Adrenal gland (tissue), 12 donors: ENCODE results near the gene PDE7B. TPM values are rescaled to one million over a fixed set of nuclear protein-coding genes. Genes with fewer than 3 reads are reported as not detected.

Experiments used
- DNase-seq, 7 donors: peaks; one replicate each; pipeline ENCODE4 v3.0.0-alpha.2; 2019 to 2020
- H3K27ac ChIP-seq, 5 donors: fragments of 200-600 bp; sonication (generic) in 4 of 5; 1 replicate in 3 of 5; 2 replicates in 2 of 5; pipeline versions ENCODE4 v1.5.1 to v1.8.0; 2016 to 2020; ENCODE audit warnings: mild to moderate bottlenecking in 1 of 5
- H3K27me3 ChIP-seq: fragments of 200-600 bp; 2 replicates; pipeline ENCODE4 v1.8.0; 2021
- H3K36me3 ChIP-seq, 2 donors: fragments of 200-600 bp; replicated peaks in 1 of 2; 1 replicate in 1 of 2; 2 replicates in 1 of 2; pipeline versions ENCODE4 v1.5.1 to v1.8.0; 2018 to 2022
- H3K4me1 ChIP-seq, 2 donors: fragments of 200-600 bp; replicated peaks in 1 of 2; 1 replicate in 1 of 2; 2 replicates in 1 of 2; pipeline versions ENCODE4 v1.5.1 to v1.8.0; 2018 to 2021
- H3K4me3 ChIP-seq, 4 donors: fragments of 200-600 bp; sonication (generic) in 3 of 4; one replicate each; pipeline ENCODE4 v1.5.1; 2016 to 2018
- H3K9me3 ChIP-seq, 3 donors: fragments of 200-600 bp; sonication (generic) in 1 of 3; replicated peaks in 1 of 3; 1 replicate in 2 of 3; 2 replicates in 1 of 3; pipeline versions ENCODE4 v1.5.1 to v1.8.0; 2016 to 2021
- POLR2A ChIP-seq, 2 donors: fragments of 450-650 bp; IDR thresholded peaks; one replicate each; pipeline ENCODE4 v1.6.1; 2017; ENCODE audit warnings: antibody characterized with exemption in 2 of 2, mild to moderate bottlenecking in 2 of 2, moderate library complexity in 1 of 2
- WGBS, 4 donors: extraction: QIAGEN DNeasy Blood & Tissue Kit in 2 of 4; methylation state at CpG; one replicate each; pipeline versions ENCODE4 v1.1.5 to v1.1.7; 2013 to 2017; 5-methylcytosine and 5-hydroxymethylcytosine counted together
- intact Hi-C, 2 donors: fragments of 100-400 bp; cut with DNase I; formaldehyde crosslinking; loops; one replicate each; pipeline versions ENCODE4 v1.14.1 to v1.15.0; 2022 to 2023
- polyA plus RNA-seq, 3 donors: library from polyadenylated mRNA; stranded (reverse); fragments of 200-250 nt in 2 of 3; fragments of 350-450 nt in 1 of 3; fragmentation: Illumina TruSeq in 1 of 3; extraction: RNeasy Lipid Tissue Mini Kit (QIAGEN cat#74804) in 1 of 3; gene quantifications; one replicate each; pipeline ENCODE4 v1.2.3, GENCODE V29; 2013 to 2014
- total RNA-seq, 9 donors: library from RNA; depleted of rRNA in 4 of 9; stranded (reverse); fragments of >200 nt in 4 of 9; fragments of 120-200 nt in 1 of 9; fragmentation: NEBNext Ultra II Directional in 1 of 9; extraction: Animal tissue kit (Norgen Biotek cat#: 25700) in 1 of 9; gene quantifications; one replicate each; pipeline versions ENCODE4 v1.1.0 to v1.2.4, GENCODE V29; 2013 to 2023
- TF ChIP-seq, protein P1 (sequence below), 6 experiments: fragments of 450-650 bp in 4 of 6; fragments of 200-600 bp in 2 of 6; sonication (generic) in 1 of 6; IDR thresholded peaks; 1 replicate in 5 of 6; 2 replicates in 1 of 6; pipeline versions ENCODE4 v1.5.1 to v1.8.0; 2016 to 2021; ENCODE audit warnings: antibody characterized with exemption in 6 of 6, mild to moderate bottlenecking in 2 of 6, moderate library complexity in 1 of 6
- donor health status: healthy with polysubstance abuse.
- donor health status: Bipolar disorder and iron deficiency.
- donor health status: DM: yes; HTN: yes; CAD: no.
- donor health status: DM: no; HTN: no; CAD: no.
- donor health status: DM: no; HTN: no; CAD: no.
- donor health status: DM: yes; HTN: yes; CAD: no.

The PDE7B gene
- total and polyA plus RNA-seq, 12 donors, result 1.3 to 11.5 (median 5.2) TPM

DNA sequence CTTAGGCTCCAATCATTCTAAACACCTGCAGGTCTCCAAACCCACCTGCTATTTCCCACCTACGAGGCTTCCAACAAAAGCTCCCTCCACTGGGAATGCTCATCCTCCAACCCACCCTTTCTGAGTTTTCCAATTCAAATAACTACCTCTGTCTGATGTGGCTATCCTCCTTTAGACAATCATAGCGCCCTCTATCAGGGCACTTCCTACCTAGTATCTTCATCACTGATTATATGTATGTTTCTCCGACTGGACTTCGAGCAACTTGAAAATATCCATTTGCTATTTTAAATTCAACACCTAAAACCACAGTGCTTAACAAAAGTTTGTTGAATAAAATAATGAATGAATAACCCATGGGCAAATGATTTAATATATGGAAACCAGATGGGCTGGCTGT lies 357.3 kb downstream of the PDE7B start:
- Histone ChIP-seq H3K36me3 (no peaks in the 10 kb centered on the region), H3K4me3 (no peak overlapping the region), H3K27me3 (no peaks in the 10 kb centered on the region), H3K27ac (no peak overlapping the region), H3K4me1 (no peaks in the 10 kb centered on the region), H3K9me3 (no peaks in the 10 kb centered on the region)
- no peak for TF ChIP-seq POLR2A (IDR thresholded peaks at IDR 0.05)
- intact Hi-C loops, result no loop called here
- DNase-seq, result no peak
- 92 to 97% (median 95%) methylated on average over 4 of the region's 4 CpGs for WGBS, 4 donors

DNA sequence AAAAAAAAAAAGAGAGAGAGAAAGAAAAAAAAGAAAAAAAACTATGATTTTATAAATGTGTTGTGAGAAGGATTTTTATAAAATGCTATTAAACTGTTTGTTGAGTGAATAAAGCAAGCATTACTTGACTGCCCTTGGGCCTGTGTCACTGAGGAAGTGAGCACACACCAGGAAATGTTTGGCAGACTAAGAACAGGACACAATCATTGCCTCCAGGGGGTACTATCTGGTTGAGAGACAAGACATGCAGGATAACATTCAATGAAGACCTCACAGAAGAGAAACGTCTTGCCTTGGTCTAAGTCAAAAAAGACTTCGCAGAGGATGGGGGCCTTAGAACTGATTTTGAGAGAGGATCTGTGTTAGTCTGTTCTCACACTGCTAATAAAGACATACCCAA lies 358.0 kb downstream of the PDE7B start:
- TF ChIP-seq, protein P1, sequence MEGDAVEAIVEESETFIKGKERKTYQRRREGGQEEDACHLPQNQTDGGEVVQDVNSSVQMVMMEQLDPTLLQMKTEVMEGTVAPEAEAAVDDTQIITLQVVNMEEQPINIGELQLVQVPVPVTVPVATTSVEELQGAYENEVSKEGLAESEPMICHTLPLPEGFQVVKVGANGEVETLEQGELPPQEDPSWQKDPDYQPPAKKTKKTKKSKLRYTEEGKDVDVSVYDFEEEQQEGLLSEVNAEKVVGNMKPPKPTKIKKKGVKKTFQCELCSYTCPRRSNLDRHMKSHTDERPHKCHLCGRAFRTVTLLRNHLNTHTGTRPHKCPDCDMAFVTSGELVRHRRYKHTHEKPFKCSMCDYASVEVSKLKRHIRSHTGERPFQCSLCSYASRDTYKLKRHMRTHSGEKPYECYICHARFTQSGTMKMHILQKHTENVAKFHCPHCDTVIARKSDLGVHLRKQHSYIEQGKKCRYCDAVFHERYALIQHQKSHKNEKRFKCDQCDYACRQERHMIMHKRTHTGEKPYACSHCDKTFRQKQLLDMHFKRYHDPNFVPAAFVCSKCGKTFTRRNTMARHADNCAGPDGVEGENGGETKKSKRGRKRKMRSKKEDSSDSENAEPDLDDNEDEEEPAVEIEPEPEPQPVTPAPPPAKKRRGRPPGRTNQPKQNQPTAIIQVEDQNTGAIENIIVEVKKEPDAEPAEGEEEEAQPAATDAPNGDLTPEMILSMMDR (IDR thresholded peaks at IDR 0.05), result no peak
- no peak for TF ChIP-seq POLR2A (IDR thresholded peaks at IDR 0.05)
- Histone ChIP-seq H3K27ac (no peak overlapping the region), H3K4me1 (no peaks in the 10 kb centered on the region), H3K36me3 (no peaks in the 10 kb centered on the region), H3K27me3 (no peaks in the 10 kb centered on the region), H3K4me3 (no peak overlapping the region), H3K9me3 (no peaks in the 10 kb centered on the region)
- WGBS, 4 donors, result 91 to 97% (median 95%) methylated on average over 2 of the region's 2 CpGs
- no peak for DNase-seq
- intact Hi-C loops, result no loop called here

DNA sequence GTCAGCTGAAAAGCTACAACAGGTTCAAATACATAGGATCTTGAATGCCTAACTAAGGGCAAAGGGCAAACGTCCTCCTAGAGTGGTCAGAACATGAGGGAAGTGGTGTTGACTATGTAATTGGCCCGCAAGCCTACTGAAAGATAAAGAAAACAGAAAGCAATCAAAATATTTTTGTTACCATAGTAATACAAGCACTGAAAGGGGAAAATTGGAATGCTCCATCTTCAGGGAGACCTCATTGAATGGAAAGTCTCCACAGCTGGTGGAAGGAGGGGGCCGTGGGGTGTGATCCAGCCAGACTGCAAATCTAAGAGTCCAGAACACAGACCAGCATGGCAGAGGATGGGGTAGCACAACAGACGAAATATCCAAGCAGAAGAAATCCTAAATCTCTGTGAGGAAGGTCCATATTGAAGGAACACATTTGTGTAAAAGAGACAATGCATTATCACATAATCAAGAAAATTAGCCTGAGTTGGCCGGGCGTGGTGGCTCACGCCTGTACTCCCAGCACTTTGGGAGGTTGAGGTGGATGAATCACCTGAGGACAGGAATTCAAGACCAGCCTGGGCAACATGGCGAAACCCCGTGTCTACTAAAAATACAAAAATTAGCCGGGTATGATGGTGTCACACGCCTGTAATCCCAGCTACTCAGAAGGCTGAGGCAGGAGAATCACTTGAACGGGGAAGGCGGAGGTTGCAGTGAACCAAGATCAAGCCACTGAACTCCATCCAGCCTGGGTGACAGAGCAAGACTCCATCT lies 359.1 kb downstream of the PDE7B start:
- intact Hi-C loops, result no loop called here
- Histone ChIP-seq H3K27me3 (no peaks in the 10 kb centered on the region), H3K27ac (no peak overlapping the region), H3K36me3 (no peaks in the 10 kb centered on the region), H3K4me3 (no peak overlapping the region), H3K9me3 (no peaks in the 10 kb centered on the region), H3K4me1 (no peaks in the 10 kb centered on the region)
- 89 to 91% (median 91%) methylated on average over 13 of the region's 13 CpGs for WGBS, 4 donors
- TF ChIP-seq POLR2A (IDR thresholded peaks at IDR 0.05), result no peak
- TF ChIP-seq, protein P1 (IDR thresholded peaks at IDR 0.05), result no peak
- no peak for DNase-seq

DNA sequence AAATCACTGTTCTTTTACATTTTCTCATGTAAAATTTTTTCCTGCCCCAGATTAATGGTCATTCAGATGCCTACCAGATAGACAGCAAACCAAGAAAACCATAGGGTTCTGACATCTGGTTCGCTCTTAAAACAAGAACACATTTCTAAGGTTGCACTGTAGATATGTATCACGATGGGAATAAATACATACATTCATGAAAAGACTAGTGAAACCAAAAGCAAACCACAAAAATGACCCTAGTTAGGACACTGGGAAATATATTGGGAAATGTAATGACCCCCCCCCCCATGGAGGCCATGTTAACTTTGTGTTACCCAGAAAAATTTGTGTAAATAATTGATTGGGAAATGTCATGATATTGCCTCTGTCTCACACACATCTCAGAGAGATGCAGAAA lies 361.1 kb downstream of the PDE7B start:
- H3K9me3 ChIP-seq, result no peaks in the 10 kb centered on the region
- no peak overlapping the region for H3K27ac ChIP-seq
- TF ChIP-seq, protein P1 (IDR thresholded peaks at IDR 0.05), result no peak
- TF ChIP-seq POLR2A (IDR thresholded peaks at IDR 0.05), result no peak
- no peak overlapping the region for H3K4me3 ChIP-seq
- WGBS, 4 donors, result 95 to 100% (median 98%) methylated on average over 2 of the region's 2 CpGs
- intact Hi-C loops, result no loop called here
- H3K4me1 ChIP-seq, result no peaks in the 10 kb centered on the region
- no peaks in the 10 kb centered on the region for H3K27me3 ChIP-seq
- DNase-seq, result no peak
- H3K36me3 ChIP-seq, result no peaks in the 10 kb centered on the region

DNA sequence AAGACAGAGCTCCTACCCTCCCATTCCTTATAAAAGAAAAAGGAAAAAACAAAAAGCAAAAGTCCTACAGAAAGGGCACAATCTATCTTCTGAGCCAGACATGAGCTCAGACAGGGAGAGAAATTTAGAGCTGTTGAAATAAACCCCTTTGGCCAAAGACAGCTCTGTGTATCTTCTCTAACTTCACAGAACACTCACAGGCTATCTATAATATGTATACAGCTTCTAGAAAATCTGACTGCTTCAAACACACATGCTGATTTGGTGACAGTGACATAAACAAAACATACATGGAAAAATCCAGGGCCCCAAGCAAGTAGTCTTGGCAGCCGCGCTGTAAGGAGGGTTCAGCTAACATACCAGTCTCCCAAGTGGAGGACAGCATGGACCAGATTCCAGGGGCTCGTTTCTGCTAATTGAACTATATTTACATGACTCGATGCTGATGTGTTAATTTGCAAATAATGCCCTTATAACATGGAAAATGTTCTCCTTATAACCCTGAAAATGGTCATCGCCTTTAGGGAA lies 361.6 kb downstream of the PDE7B start:
- no peaks in the 10 kb centered on the region for H3K4me1 ChIP-seq
- DNase-seq, result no peak
- no peak overlapping the region for H3K4me3 ChIP-seq
- 83 to 93% (median 87%) methylated on average over 5 of the region's 5 CpGs for WGBS, 4 donors
- no peak for TF ChIP-seq POLR2A (IDR thresholded peaks at IDR 0.05)
- TF ChIP-seq, protein P1 (IDR thresholded peaks at IDR 0.05), result no peak
- H3K27me3 ChIP-seq, result no peaks in the 10 kb centered on the region
- H3K27ac ChIP-seq, result no peak overlapping the region
- intact Hi-C loops, result no loop called here
- H3K9me3 ChIP-seq, result no peaks in the 10 kb centered on the region
- no peaks in the 10 kb centered on the region for H3K36me3 ChIP-seq
